WTC11 (cell line): Measurements from ENCODE around the gene AHNAK. TPM values are rescaled to one million over a fixed set of nuclear protein-coding genes. Genes with fewer than 3 reads are reported as not detected.

Experiments
- ATAC-seq: fragments of 200-7000 bp; cut with Tn5 transposase; 2 replicates; pipeline ENCODE4 v1.10.0; 2021; ENCODE audit warnings: mild to moderate bottlenecking, moderate library complexity
- CTCF ChIA-PET: fragments of 300-600 bp; sonication (Branson Sonifier 250); formaldehyde crosslinking; loops from one replicate; lab custom pipeline; 2021; ENCODE audit warnings: antibody characterized with exemption; lab: Charles Lee
- POLR2A ChIA-PET: fragments of 350-600 bp; sonication (Branson Sonifier 250); formaldehyde crosslinking; loops from one replicate; lab custom pipeline; 2021; ENCODE audit warnings: antibody characterized with exemption; lab: Charles Lee
- DNase-seq: peaks from one replicate; pipeline ENCODE4 v3.0.0; 2021; ENCODE audit warnings: low spot score
- H3K27ac Mint-ChIP-seq: 2 replicates; pipeline ENCODE4 v1.8.0; 2021; ENCODE audit warnings: mixed read lengths
- H3K27me3 Mint-ChIP-seq: 2 replicates; pipeline ENCODE4 v1.8.0; 2021; ENCODE audit warnings: low read depth, mild to moderate bottlenecking, moderate library complexity, mixed read lengths
- H3K36me3 Mint-ChIP-seq: 2 replicates; pipeline ENCODE4 v1.8.0; 2021; ENCODE audit warnings: mixed read lengths
- H3K4me1 Mint-ChIP-seq: 2 replicates; pipeline ENCODE4 v1.8.0; 2022; ENCODE audit warnings: mixed read lengths
- H3K4me3 Mint-ChIP-seq: 2 replicates; pipeline ENCODE4 v1.8.0; 2021; ENCODE audit warnings: mild to moderate bottlenecking, moderate library complexity, mixed read lengths
- H3K9me3 Mint-ChIP-seq: 2 replicates; pipeline ENCODE4 v1.8.0; 2021; ENCODE audit warnings: mixed read lengths
- ATF1 ChIP-seq: sonication (generic); formaldehyde crosslinking; IDR thresholded peaks from 2 replicates; pipeline ENCODE4 v1.8.1; 2023; ENCODE audit warnings: mild to moderate bottlenecking, moderate library complexity, missing genetic modification reagents
- ATF2 ChIP-seq: sonication (generic); formaldehyde crosslinking; IDR thresholded peaks from 2 replicates; pipeline ENCODE4 v1.8.1; 2022; ENCODE audit warnings: low read depth, missing genetic modification reagents, borderline replicate concordance
- CREB1 ChIP-seq: sonication (generic); formaldehyde crosslinking; IDR thresholded peaks from 2 replicates; pipeline ENCODE4 v1.8.0; 2023; ENCODE audit warnings: mild to moderate bottlenecking, missing genetic modification reagents
- CTCF ChIP-seq: fragments of 200-600 bp; IDR thresholded peaks from 2 replicates; pipeline ENCODE4 v1.8.0; 2022; ENCODE audit warnings: antibody characterized with exemption
- ELF4 ChIP-seq: sonication (generic); formaldehyde crosslinking; IDR thresholded peaks from 2 replicates; pipeline ENCODE4 v1.8.1; 2022; ENCODE audit warnings: low read depth, mild to moderate bottlenecking, moderate library complexity, missing genetic modification reagents
- FOXP4 ChIP-seq: sonication (generic); formaldehyde crosslinking; IDR thresholded peaks from 2 replicates; pipeline ENCODE4 v1.8.0; 2022; ENCODE audit warnings: mild to moderate bottlenecking, missing genetic modification reagents
- HMGA2 ChIP-seq: fragments of 250-450 bp; sonication (Bioruptor Pico); IDR thresholded peaks from 2 replicates; pipeline ENCODE4 v1.4.0; 2021; ENCODE audit warnings: mild to moderate bottlenecking, moderate library complexity
- HMGXB4 ChIP-seq: sonication (generic); formaldehyde crosslinking; IDR thresholded peaks from 2 replicates; pipeline ENCODE4 v1.8.1; 2023; ENCODE audit warnings: mild to moderate bottlenecking, moderate library complexity, missing genetic modification reagents
- JAZF1 ChIP-seq: fragments of 250-450 bp; sonication (Bioruptor Pico); IDR thresholded peaks from 2 replicates; pipeline ENCODE4 v1.9.0; 2021; ENCODE audit warnings: moderate library complexity, mild to moderate bottlenecking, inconsistent platforms
- NR1H2 ChIP-seq: sonication (generic); formaldehyde crosslinking; IDR thresholded peaks from 2 replicates; pipeline ENCODE4 v1.9.0; 2021; ENCODE audit warnings: mild to moderate bottlenecking, moderate library complexity, missing genetic modification reagents
- RORB ChIP-seq: fragments of 250-450 bp; sonication (Bioruptor Pico); IDR thresholded peaks from 2 replicates; pipeline ENCODE4 v1.9.0; 2021; ENCODE audit warnings: mild to moderate bottlenecking
- SMAD3 ChIP-seq: sonication (generic); formaldehyde crosslinking; IDR thresholded peaks from 2 replicates; pipeline ENCODE4 v1.8.0; 2022; ENCODE audit warnings: missing genetic modification reagents, mild to moderate bottlenecking, borderline replicate concordance
- STAT6 ChIP-seq: sonication (generic); formaldehyde crosslinking; conservative IDR thresholded peaks from 2 replicates; pipeline ENCODE4 v1.8.1; 2023; ENCODE audit warnings: mild to moderate bottlenecking, low read depth, missing genetic modification reagents, moderate library complexity
- TP53 ChIP-seq: sonication (generic); formaldehyde crosslinking; IDR thresholded peaks from 2 replicates; pipeline ENCODE4 v1.8.1; 2023; ENCODE audit warnings: mild to moderate bottlenecking, missing genetic modification reagents
- USF1 ChIP-seq: sonication (generic); formaldehyde crosslinking; IDR thresholded peaks from 2 replicates; pipeline ENCODE4 v1.8.0; 2022; ENCODE audit warnings: mild to moderate bottlenecking, missing genetic modification reagents
- ZBTB21 ChIP-seq: sonication (generic); formaldehyde crosslinking; IDR thresholded peaks from 2 replicates; pipeline ENCODE4 v1.8.1; 2023; ENCODE audit warnings: mild to moderate bottlenecking, missing genetic modification reagents, borderline replicate concordance
- ZNF263 ChIP-seq: sonication (generic); formaldehyde crosslinking; IDR thresholded peaks from 2 replicates; pipeline ENCODE4 v1.8.1; 2022; ENCODE audit warnings: low read depth, mild to moderate bottlenecking, moderate library complexity, missing genetic modification reagents
- ZNF423 ChIP-seq: fragments of 250-450 bp; sonication (Bioruptor Pico); IDR thresholded peaks from 2 replicates; pipeline ENCODE4 v2.1.2; 2022; ENCODE audit warnings: mild to moderate bottlenecking, moderate library complexity
- ZNF671 ChIP-seq: fragments of 250-450 bp; sonication (Bioruptor Pico); IDR thresholded peaks from 2 replicates; pipeline ENCODE4 v1.8.0; 2021; ENCODE audit warnings: mild to moderate bottlenecking
- total RNA-seq: library from RNA; stranded (reverse); gene quantifications from 3 replicates; pipeline ENCODE4 v1.2.3, GENCODE V29; 2021

Gene AHNAK
- total RNA-seq, 1 experiment from 2014 or later: 21.0 TPM

- Mint-ChIP-seq H3K27ac (no peak overlapping the region), H3K27me3 (no peaks in the 10 kb centered on the region), H3K4me3 (no peak overlapping the region), H3K4me1 (peaks cover 21% of the 10 kb centered on the region), H3K9me3 (no peaks in the 10 kb centered on the region), H3K36me3 (no peaks in the 10 kb centered on the region)
- DNase-seq: no peak
- no peak for ATAC-seq
- ChIA-PET CTCF (interaction anchor here (2.0 to 5.9 kb wide), 5 partner anchors 11 to 158 kb away, joined by 25 to 279 read pairs (median 61); partner anchors contain the start of gene AHNAK), POLR2A (no interaction called here)
- peak; percentile 53; the same call in 1 of the 2 replicates for TF ChIP-seq HMGA2
- TF ChIP-seq ZNF263: no peak
- TF ChIP-seq SMAD3 (CRISPR knock-in tag): no peak
- TF ChIP-seq, all 79 proteins: peak for 1
These were observed 152.9 kb downstream of the AHNAK start for GRCh38 chr11:62393735-62394134.

GRCh38 chr11:62393061-62393611, 153.5 kb downstream of the AHNAK start:
- Mint-ChIP-seq H3K36me3 (no peaks in the 10 kb centered on the region), H3K4me1 (peaks cover 16% of the 10 kb centered on the region), H3K4me3 (no peak overlapping the region), H3K27ac (no peak overlapping the region)
- TF ChIP-seq ATF2 (CRISPR knock-in tag) (no peak), JAZF1 (CRISPR knock-in tag) (no peak), RORB (CRISPR knock-in tag) (no peak), USF1 (CRISPR knock-in tag) (no peak), ATF1 (CRISPR knock-in tag) (no peak), CREB1 (CRISPR knock-in tag) (no peak), TP53 (no peak), HMGXB4 (no peak), NR1H2 (CRISPR knock-in tag) (no peak), ZNF671 (CRISPR knock-in tag) (no peak), STAT6 (CRISPR knock-in tag) (no peak), ZNF423 (no peak), ZBTB21 (no peak), ELF4 (CRISPR knock-in tag) (no peak), FOXP4 (CRISPR knock-in tag) (no peak), CTCF (no peak)
- TF ChIP-seq, all 79 proteins: peak for 0
- CTCF ChIA-PET: interaction anchor here (0.6 to 5.9 kb wide), 7 partner anchors 12 to 413 kb away, joined by 3 to 279 read pairs (median 7); partner anchors contain the start of gene AHNAK
- ATAC-seq (no peak), DNase-seq (no peak)
- no peaks in the 10 kb centered on the region for H3K27me3 Mint-ChIP-seq
- POLR2A ChIA-PET: interaction anchor here (0.5 kb wide), 1 partner anchor 279 kb away, joined by 3 read pairs; the partner anchor contains the start of gene LBHD1
- no peaks in the 10 kb centered on the region for H3K9me3 Mint-ChIP-seq
